ENCODE results near the gene KCNK7.
"Not testable (repeated sequence)": the region's sequence is repeated elsewhere in the genome, so short reads cannot be mapped to it uniquely, and the experiment has no call there.

- not testable (repeated sequence) for TF ChIP-seq CTCF, POLR2A (IDR thresholded peaks at IDR 0.05)
Measured at GRCh38 chr11:65639228-65639597, 43.6 kb upstream of the KCNK7 start.

Measured in thyroid gland (tissue), 4 donors.